HepG2 (cell line): ENCODE results near the gene BCAP29. TPM values are rescaled to one million over a fixed set of nuclear protein-coding genes. Genes with fewer than 3 reads are reported as not detected.

Experiments
- ATAC-seq: fragments of 200-7000 bp; cut with Tn5 transposase; 3 replicates; pipeline ENCODE4 v1.9.1; 2020; ENCODE audit warnings: mild to moderate bottlenecking, moderate library complexity
- BruUV-seq: library from RNA; stranded (reverse); fragments of 400-500 nt; replicated peaks from 2 replicates; lab custom pipeline; 2021; lab: Mats Ljungman, UMichigan
- CTCF ChIA-PET: fragments of 300-600 bp; formaldehyde crosslinking; extraction: SDS; loops from one replicate; lab custom pipeline; 2021; ENCODE audit warnings: low total read pairs, inconsistent platforms, low intra/inter-chr PET ratio; lab: Yijun Ruan, JAX
- POLR2A ChIA-PET: fragments of 350-600 bp; sonication (Branson Sonifier 250); formaldehyde crosslinking; loops from one replicate; lab custom pipeline; 2020; ENCODE audit warnings: antibody characterized with exemption, inconsistent platforms; lab: Yijun Ruan, JAX
- DNase-seq: peaks from one replicate; pipeline ENCODE4 v3.0.0-alpha.2; 2015; ENCODE audit warnings: low spot score
- FAIRE-seq: peaks from 3 replicates; lab custom pipeline; 2011; peaks lifted over from hg19 to GRCh38; lab: Jason Lieb, UNC
- H2AFZ ChIP-seq: one replicate; pipeline ENCODE4 v1.6.1; 2011; ENCODE audit warnings: low read length, inconsistent platforms
- H3K27ac ChIP-seq: fragments of 300-600 bp; 3 replicates; pipeline ENCODE4 v1.8.0; 2011; ENCODE audit warnings: mixed run types, mild to moderate bottlenecking, mixed read lengths, low read length, inconsistent platforms; ENCODE audit not compliant: insufficient read depth; ENCODE audit errors: extremely low read length
- H3K27me3 ChIP-seq, 2 experiments: fragments of 200-600 bp in 1 of 2; 2 replicates in 1 of 2; 3 replicates in 1 of 2; pipeline versions ENCODE4 v1.6.0 to v1.8.0; 2011; ENCODE audit warnings: low read length in 2 of 2, mild to moderate bottlenecking in 2 of 2, moderate library complexity in 2 of 2, inconsistent platforms in 1 of 2; ENCODE audit not compliant: insufficient read depth in 2 of 2, control insufficient read depth in 1 of 2
- H3K36me3 ChIP-seq, 2 experiments: fragments of 200-600 bp in 1 of 2; replicated peaks in 1 of 2; 2 replicates in 1 of 2; 3 replicates in 1 of 2; pipeline versions ENCODE4 v1.5.1 to v1.8.0; 2011; ENCODE audit warnings: low read length in 2 of 2, inconsistent platforms in 1 of 2; ENCODE audit not compliant: insufficient read depth in 2 of 2, control insufficient read depth in 1 of 2
- H3K4me1 ChIP-seq: 2 replicates; pipeline ENCODE4 v1.5.1; 2012; ENCODE audit warnings: low read length, inconsistent platforms; ENCODE audit not compliant: insufficient read depth
- H3K4me2 ChIP-seq: 2 replicates; pipeline ENCODE4 v1.6.0; 2011; ENCODE audit warnings: low read depth, low read length, inconsistent platforms
- H3K4me3 ChIP-seq, 3 experiments: fragments of 200-600 bp in 1 of 3; sonication (generic), shearing (Covaris generic) in 1 of 3; replicated peaks in 1 of 3; 2 replicates each; pipeline ENCODE4 v1.5.1; 2011 to 2016; ENCODE audit warnings: low read length in 3 of 3, inconsistent platforms in 2 of 3, low read depth in 2 of 3, mild to moderate bottlenecking in 2 of 3, control low read depth in 1 of 3, mixed read lengths in 1 of 3; ENCODE audit not compliant: insufficient read depth in 1 of 3
- H3K79me2 ChIP-seq: one replicate; pipeline ENCODE4 v1.6.1; 2011; ENCODE audit warnings: low read length, inconsistent platforms; ENCODE audit not compliant: insufficient read depth
- H3K9ac ChIP-seq: 2 replicates; pipeline ENCODE4 v1.6.0; 2011; ENCODE audit warnings: mild to moderate bottlenecking, low read depth, low read length, inconsistent platforms; ENCODE audit not compliant: insufficient read depth
- H3K9me3 ChIP-seq: 2 replicates; pipeline ENCODE4 v1.5.1; 2012; ENCODE audit warnings: mild to moderate bottlenecking, low read length
- H4K20me1 ChIP-seq: 2 replicates; pipeline ENCODE4 v1.6.0; 2011; ENCODE audit warnings: inconsistent platforms, mild to moderate bottlenecking, low read length, moderate library complexity; ENCODE audit not compliant: insufficient read depth
- PAXIP1 ChIP-seq: sonication (generic); formaldehyde crosslinking; conservative IDR thresholded peaks from 2 replicates; pipeline ENCODE4 v1.4.0; 2020; ENCODE audit warnings: mild to moderate bottlenecking, missing genetic modification reagents, moderate library complexity
- RARA ChIP-seq: IDR thresholded peaks from 2 replicates; pipeline ENCODE4 v1.6.1; 2016; ENCODE audit warnings: missing genetic modification reagents, missing compliant biosample characterization
- WGBS: methylation state at CpG from one replicate; pipeline ENCODE4 v1.1.6; 2017; ENCODE audit warnings: low lambda C conversion rate; 5-methylcytosine and 5-hydroxymethylcytosine counted together
- in situ Hi-C: cut with HindIII; loops from 2 replicates; pipeline ENCODE4 v1.10.0; 2017; ENCODE audit warnings: low pct_unique_long_range_greater_than_20kb; ENCODE audit not compliant: extremely low pct_ligation_motif_present
- intact Hi-C: fragments of 100-400 bp; cut with micrococcal nuclease; formaldehyde crosslinking; loops from one replicate; pipeline ENCODE4 v1.10.0; 2022; ENCODE audit not compliant: unreplicated experiment
- polyA plus RNA-seq, 8 experiments: library from polyadenylated mRNA; depleted of rRNA in 3 of 8; stranded (reverse) in 7 of 8; unstranded in 1 of 8; fragments of >200 nt; fragmentation: Illumina TruSeq in 4 of 8; extraction: Trizol in 4 of 8; gene quantifications; 2 replicates each; pipeline versions ENCODE4 v1.2.1 to v1.2.3, GENCODE V29; 2011 to 2016; ENCODE audit warnings: low read depth in 4 of 8, missing spikeins in 1 of 8, mixed read lengths in 1 of 8; ENCODE audit not compliant: insufficient read depth in 1 of 8
- total RNA-seq, 5 experiments: library from RNA; depleted of rRNA; stranded (reverse); fragments of >200 nt; fragmentation: Illumina TruSeq; extraction: Trizol; gene quantifications; 2 replicates each; pipeline ENCODE4 v1.2.3, GENCODE V29; 2016; ENCODE audit warnings: low read depth in 1 of 5

BCAP29 gene
- total and polyA plus RNA-seq, 2 of the 13 experiments (the other 11 are each of a cell fraction or from before 2014, with no cell fraction given): 15.3 to 35.6 TPM

DNA sequence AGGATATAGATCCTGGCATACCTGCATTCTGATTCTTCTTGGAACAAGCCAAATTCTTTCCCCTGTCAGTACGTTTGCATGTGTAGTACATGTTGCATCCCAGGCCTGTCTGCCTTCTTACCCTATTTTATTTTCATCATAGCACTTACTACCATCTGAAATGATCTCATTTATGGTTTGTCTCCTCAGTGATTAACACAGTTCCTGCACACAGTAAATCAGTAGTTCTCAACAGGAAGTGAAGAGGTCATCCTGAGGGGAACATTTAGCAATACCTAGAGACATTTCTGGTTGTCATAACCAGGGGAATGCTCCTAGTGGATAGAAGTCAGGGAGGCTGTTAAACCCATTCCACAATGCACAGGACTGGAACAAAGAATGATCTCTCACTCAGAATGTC, 42.4 kb downstream of the BCAP29 start:
- ATAC-seq: no peak; the same call in 2 of the 3 replicates

More for the DNA sequence above, 42.4 kb downstream of the BCAP29 start:
- in situ Hi-C loops: no loop called here
- H3K27ac ChIP-seq: no peak overlapping the region
- DNase-seq (no peak), FAIRE-seq (no peak)
- H2AFZ ChIP-seq: no peak overlapping the region
- no TSS peak for BruUV-seq
- no peaks in the 10 kb centered on the region for H4K20me1 ChIP-seq
- no peaks in the 10 kb centered on the region; a peak in 1 of 5 replicates for H3K36me3 ChIP-seq
- H3K4me3 ChIP-seq: no peak overlapping the region
- no peak overlapping the region for H3K4me2 ChIP-seq
- intact Hi-C loops: no loop called here
- no peaks in the 10 kb centered on the region for H3K9me3 ChIP-seq
- no peaks in the 10 kb centered on the region for H3K79me2 ChIP-seq
- WGBS: 94% methylated on average over 1 of the region's 1 CpG
- no peak overlapping the region for H3K9ac ChIP-seq
- peaks cover 10% of the 10 kb centered on the region for H3K4me1 ChIP-seq
- ChIA-PET CTCF (no interaction called here), POLR2A (no interaction called here)
- no peaks in the 10 kb centered on the region for H3K27me3 ChIP-seq
- TF ChIP-seq RARA (CRISPR knock-in tag) (peak; percentile 10; the same call in 1 of the 2 replicates), PAXIP1 (CRISPR knock-in tag) (no peak)
